ENCODE data around the gene C11orf21.

Gene C11orf21

DNA sequence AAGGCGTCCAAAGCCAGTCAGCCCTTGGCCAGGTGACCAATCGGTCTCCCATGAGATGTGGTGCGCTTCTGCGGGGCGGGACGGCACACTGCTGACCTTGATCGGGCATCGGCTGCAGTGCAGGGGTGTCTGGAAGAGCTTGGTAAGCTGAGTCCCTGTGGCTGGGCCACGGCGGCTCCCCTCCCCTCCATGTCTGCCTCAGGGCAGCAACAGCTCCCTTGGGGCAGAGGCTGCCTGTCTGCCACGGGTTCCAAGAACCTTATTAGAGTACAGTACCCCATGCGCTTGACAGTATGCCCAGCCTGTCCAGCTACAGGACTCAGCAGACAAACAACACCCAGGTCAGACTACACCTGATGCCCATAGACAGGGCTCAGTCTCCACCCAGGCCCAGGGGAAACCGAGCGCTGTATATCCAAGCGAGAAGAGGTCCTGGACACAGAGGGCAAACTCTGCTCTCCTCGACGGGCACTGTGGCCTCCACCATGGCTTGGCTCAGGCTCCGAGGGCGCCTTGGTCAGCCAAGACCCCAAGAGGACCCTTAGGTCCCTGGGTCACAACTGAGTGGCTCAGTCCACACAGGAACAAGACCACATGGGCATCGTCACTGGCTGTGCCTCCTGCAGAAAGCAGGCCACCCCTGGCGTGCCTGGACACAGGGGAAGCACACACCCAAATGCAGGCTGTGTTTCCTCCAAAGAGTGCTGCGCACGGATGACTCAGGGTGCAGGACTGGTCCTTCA, 19.0 kb upstream of the C11orf21 start:
- DNase-seq = no peak

DNA sequence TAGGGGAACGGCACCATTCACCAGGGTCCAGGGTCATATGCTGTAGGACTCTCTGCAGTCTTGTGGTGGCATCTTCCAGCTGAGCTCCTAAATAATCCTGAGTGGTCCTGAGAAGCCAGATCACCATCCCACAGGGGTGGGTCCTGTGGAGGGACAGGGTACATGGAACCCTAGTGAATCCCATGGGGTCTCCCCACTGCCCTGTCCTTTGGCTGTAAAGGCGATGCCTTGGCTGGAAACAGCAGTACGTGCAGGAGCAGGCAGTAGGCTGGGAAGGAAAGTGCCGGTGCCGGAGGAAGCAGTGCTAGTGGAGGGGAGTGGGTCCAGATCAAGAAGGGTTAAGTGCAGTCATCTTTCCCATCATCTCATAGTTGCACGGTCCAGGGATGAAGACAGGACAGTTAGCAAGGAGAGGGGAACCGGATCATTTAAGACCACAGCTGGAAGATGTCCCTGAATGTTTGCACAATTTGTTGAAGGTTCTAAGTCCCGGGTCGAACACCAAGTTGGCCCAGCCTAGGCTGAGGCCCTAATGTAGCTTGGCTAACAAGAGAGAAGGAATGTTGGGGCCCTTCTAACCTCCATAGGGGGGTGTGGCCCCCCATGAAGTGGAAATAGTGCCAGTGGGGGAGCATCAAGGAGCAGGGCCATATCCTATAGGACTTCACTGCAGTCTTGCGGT, 18.2 kb upstream of the C11orf21 start:
- no peak for DNase-seq

DNA sequence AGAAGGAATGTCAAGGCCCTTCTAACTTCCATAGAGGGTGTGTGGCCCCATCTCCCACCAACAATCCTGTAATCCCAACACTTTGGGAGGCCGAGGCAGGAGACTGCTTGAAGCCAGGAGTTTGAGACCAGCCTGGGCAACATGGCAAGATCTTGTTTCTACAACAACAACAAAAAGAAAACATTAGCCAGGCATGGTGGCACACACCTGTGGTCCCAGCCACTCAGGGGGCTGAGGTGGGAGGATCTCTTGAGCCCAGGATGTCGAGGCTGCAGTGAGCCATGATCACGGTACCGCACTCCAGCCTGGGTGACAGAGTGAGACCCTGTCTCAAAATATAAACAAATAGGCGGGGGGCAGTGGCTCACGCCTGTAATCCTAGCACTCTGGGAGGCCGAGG, 17.0 kb upstream of the C11orf21 start:
- no peak for DNase-seq

DNA sequence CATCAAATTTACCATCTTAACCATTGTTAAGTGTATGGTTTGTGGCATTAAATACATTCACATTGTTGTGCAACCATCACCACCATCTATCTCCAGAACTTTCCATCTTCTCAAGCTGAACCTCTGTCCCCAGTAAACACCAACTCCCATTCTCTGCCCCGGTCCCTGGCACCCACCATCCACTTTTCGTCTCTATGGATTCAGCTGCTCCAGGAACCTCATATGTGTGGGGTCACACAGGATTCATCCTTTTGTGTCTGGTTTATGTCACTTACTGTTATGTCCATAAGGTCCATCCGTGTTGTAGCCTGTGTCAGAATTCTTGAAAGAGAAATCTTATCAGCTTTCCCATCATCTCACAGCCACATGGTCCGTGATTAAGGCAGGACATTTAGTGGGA, 16.4 kb upstream of the C11orf21 start:
- DNase-seq = no peak

DNA sequence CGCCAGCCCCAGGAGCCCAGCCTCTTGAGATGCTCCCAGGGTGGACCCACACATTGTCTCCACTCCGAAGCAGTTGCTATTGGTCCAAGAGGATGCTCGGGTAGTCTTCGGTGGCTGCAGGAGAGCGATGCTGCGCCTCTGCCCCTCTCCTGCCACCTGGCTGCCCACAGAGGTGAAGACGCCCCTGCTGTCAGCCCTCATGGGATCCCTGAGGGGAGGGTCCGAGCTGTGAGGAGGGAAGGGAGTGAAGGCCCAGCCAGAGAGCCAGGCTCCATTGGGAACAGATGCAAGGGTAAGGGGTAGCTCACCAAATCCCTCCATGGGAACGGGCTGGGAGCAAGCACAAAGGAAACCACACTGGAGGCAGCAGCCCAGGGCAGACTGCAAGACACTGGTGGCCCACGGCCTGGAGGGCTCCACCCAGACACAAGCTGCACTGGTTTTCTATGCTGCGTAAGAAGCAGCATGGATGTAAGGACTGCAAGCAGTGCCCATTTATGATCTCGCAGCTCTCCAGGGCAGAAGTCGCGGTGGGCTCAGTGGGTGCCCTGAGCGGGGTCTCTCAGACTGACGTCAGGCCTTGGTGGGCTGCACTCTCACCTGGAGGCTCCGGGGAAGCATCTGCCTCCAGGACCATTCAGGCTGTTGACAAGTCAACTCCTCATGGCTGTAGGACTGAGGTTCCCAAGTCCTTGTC, 15.8 kb upstream of the C11orf21 start:
- no peak for DNase-seq

DNA sequence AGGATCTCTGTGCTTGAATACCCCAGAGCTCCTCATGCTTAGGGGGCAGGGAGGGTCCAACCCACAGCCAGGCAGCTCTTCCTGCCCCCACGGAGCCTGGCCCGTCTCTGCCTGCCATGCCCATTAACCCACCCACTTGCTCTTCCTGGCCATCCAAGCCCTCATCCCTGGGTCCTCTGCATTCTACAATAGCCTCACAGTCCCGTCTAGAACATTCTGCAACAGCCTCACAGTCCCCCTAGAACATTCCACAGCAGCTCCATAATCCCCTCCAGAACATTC, 15.2 kb upstream of the C11orf21 start:
- no peak for DNase-seq

DNA sequence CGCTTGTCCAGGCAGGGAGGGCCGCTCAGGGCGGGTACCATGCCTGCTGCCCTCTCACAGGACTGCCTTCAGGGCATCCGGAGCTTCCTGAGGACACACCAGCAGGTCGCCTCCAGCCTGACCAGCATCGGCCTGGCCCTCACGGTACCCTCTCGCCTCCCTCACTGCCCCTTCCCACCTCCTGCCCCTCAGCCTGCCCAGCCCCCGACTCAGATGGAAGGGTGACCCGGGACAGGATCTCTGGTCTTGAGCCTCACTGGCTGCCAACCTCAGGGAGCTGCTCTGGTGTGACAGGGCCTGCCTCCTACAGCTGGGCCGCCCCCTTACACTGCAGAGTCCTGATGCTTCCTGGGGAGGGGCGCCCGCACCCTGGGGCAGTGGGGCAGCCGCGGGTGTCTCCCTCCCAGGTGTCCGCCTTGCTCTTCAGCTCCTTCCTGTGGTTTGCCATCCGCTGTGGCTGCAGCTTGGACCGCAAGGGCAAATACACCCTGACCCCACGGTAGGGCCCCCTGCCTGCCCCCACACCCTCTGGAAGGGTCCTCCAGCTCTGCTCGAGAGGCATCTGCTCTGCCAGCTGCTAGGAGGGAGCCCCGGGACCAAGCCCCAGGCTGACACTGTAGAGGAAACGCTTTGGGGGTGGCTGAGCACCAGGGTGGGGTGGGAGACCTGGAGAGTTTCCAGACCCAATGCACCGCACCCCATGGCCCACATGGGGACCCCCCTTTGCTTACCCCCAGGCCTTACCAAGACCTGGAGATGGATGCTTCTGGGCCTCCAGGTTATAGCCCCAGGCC, 14.6 kb upstream of the C11orf21 start:
- DNase-seq = no peak

DNA sequence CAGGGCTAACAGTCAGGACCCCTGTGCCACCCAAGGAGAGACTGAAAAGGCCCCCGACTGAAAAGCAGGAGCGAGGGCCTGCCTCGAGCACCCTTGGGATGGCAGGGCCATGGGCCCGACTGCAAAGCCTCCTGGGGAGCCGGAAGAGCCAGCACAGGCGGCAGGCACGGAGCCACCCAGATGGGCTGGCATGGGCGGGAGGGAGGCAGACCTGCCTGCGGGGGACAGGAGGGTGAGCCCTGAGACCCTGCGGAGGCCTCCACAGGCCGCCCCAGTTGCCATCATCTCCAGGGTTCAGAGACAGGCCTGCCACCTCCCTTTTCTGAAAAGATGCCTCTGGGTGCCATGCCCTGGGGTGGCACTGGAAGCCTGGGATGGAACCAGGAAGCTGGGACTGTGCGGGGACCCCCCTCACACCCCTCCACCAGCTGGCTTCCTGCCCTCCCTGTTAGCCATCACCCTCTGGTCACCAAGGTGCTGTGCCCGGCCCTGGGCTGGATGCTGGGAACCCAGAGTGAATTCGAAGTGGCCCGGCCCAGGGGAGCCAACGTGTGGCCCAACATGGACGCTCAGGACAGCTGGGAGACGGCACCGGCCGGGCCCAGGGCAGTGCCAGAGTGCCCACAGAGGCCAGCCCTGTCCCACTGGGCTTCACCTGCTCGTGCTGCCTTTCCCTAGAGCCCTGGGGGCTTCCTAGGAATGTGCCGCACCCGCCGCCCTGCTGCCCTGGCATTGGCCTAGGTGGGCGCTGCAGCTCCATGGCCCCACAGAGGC, 13.9 kb upstream of the C11orf21 start:
- no peak for DNase-seq

DNA sequence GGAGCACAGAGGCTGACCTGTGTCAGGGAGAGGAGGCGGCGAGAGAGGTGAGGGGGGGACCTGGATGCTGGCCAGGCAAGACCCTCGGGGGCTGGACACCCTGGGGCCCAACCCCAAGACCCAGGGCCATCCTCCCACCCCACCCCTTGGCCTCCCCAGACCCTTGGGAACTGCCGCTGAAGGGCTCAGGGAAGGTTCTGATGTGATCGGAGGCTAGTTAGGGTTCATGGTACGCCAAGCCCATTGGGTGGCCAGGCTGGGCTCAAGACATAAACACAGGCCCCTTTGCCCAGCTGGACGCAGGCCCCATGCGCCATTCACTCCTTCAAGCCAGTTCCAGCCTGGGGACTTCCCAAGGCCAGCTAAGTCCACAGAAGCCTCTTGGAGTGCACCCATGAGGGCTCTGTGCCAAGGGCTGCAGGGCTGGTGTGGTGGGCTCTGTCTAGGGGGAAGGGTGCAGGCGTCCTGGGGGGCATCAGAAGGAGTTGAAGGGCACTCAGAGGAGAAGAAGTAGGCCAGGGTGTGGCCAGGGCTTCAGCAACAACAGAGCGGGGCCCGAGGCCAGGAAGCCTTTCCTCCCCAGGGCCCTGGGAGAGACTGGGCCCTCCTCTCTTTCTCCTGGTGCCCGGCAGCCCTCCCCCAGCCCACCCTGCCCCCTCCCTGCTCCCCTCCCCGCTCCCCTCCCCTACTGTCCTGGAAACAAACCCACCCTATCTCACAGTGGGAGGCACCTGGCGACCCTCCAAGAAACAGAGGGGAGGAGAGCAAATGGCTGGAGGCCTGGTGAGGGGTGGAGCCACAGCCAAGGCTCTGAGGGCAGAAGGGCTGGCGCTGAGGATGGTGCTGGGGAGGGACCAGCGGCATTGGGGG, 13.0 kb upstream of the C11orf21 start:
- no peak for DNase-seq

DNA sequence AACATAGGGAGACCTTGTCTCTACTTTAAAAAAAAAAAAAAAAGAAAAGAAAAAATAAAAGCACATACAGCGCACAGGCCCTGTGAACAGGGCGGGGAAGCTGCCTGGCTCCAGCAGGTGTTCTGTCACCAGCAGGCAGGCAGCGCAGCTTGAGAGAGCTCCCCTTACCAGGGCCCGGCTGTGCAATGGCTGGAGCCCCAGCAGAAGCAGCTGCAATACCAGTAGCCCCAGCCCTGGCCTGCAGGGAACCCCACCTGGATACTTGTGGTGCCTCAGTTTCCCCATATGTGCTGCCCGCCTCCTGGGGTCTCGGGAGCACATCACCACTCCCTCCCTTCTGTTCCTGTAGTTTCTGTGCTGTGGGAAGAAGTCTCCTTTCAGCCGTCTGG, 12.4 kb upstream of the C11orf21 start:
- no peak for DNase-seq

DNA sequence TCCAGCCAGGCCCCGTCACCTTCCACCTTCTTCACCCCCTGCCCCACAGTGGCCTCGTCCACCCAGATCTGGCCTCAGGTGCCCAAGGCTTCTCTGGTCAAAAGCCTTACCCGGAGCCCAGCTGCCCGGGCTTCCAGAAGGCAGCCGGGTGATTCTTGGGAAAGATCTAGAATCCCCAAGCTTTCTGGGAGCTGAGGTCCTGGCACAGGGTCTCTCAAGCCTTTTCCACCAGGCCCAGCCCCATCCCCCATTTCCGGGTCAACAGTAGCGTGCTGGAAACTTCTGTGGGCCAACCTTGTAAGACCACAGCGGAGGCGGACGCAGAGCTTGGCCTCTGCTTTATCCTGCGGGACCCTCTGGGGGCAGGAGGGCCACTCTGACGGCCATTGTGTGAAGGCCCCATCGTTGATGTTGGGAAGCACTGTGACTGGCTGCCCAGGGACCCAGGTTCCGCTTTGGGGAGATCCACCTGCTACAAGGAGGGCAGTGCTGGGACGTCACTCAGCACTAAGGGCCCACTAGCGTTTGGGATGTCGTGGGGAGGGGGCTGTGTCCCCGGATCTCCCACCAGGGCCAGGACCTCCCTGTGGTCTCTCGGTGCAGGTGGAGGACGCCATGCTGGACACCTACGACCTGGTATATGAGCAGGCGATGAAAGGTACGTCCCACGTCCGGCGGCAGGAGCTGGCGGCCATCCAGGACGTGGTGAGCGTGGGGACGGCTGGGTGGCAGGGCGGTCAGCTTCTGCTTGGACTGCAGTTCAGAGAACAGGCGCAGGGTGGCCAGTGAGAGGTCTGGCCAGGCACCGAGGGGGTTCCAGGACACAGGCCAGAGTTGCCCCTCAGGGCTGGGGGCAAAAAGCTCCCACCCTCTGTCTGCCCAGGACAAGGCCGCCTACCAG, 11.6 kb upstream of the C11orf21 start:
- no peak for DNase-seq

DNA sequence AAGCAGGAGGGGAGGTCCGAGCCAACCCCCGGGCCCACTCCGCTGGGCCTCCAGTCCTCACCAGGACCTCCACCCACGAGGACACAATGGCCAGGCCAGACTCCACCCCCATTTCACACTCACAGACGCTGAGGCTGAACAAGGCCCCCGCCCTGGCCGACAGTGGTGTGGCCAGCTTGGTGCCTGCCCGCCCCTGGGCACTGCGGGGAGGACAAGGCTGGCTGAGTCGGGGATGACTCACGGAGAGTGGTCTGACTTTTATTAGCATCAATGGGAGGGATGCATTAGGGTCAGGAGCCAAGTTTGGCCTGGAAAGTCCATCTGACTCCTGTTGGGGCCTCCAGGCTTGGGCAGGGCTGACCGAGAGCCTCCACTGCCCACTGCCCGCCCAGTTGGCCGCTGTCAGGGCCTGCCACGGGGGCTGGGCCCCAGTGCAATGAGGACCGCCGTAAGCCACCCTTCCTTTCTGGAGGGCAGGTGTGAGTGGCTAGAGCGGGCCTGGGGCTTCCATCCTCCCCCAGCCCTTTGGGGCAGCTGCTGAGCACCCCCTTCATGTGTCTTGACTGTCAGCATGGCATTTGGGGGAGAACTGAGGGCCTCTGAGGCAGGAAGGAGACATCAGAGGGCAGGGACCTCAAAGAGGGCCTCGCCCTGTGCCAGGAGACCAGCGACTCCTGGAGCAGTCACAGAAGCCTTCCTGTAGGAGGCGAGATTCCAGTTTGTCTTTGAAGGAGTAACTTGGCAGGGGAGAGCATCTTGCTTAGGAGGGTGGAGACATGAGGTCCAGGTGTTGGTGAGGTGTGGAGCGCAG, 10.7 kb upstream of the C11orf21 start:
- no peak for DNase-seq

DNA sequence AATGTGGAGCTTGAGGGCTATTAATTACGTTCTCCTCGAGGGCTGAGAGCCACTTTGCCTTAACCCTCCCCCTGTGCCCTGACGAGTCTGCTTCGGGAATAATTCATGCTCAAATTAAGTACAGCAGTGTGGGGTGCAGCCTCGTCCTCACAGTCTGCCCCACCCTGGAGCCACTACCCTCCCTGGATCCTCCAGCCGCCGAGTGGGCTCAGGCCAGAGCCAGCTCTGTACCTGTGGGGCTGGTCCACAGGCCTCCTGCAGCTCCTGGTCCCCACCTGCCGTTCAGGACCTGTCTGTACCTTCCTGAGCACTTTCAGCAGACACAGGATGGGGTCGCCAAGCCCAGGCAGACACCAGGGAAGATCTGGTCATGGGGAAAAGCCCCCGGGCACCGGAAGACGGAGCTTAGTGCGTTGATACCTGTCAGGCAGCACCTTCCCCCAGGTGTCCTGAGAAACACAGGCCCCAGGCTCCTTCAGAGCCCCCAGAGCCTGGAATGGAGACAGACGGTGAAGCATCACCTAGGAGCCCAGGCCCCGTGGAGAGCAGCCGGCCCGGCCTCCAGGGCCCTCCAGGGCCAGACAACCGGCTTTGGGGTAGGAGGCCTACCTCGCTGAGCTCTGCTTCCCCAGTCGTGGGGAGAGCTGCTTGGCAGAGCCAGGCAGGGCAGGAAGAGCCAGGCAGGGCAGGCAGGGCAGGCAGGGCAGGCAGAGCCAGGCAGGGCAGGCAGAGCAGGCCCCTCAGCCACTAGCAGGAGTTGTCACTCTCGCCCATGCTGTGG, 9.8 kb upstream of the C11orf21 start:
- no peak for DNase-seq

DNA sequence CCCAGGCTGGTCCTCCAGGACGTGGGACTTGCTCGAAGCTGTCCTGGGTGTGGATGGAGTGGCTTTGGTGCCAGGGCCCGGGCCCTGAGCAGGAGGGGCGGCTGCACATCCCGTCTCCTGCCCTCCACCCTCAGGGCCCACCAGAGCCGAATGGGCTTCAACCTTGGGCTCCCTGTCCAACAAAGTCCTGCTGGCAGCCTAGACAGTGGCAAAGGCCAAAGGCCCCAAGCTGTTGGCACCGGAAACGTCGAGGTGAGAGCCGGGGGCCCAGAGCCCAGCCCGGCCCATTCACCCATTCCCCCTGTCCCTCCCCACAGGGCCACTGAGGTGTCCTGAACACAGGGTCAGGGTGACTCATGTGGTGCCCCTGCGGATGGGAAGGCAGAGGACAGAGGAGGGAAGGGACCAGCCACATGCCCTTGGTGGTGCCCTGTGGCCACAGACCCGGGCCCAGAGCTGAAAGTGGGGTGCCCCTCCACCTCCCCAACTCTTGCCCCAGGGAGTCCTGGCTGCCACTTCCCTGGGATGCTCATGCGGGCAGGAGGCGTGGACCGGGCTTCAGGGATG, 9.2 kb upstream of the C11orf21 start:
- DNase-seq = no peak

DNA sequence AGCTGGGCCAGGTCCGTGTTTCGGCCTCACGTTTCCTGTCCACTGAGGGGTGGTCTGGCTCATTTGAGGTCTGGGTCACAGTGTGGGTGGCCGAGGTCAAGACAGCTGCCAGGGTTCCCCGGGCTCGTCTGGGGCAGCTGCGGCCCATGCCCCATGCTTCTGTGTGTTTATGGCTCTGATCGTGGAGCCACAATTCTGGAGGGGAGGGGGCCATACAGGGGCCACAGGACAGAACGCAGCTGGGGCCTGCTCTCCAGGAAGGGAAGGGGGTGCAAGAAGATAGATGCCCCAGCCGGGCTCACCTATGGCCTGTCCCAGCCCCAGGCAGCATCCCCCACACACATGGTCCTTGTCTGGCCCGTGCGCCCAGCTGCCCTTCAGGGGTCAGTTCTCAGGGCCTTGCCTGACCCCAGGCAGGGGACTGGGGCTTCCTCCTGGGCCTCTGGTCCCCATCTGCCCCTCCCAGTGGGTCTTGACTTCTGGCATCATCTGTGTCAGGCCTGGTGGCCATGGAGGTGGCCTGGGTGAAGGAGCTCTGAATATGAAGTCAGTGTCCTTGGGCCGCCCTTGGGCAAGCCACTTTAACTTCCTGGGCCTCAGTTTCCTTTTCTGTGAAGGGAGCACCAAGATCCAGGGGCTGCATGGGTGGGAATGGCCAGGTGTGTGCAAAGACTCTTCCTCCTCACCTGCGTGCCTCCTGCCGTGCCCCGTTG, 8.5 kb upstream of the C11orf21 start:
- DNase-seq = no peak

DNA sequence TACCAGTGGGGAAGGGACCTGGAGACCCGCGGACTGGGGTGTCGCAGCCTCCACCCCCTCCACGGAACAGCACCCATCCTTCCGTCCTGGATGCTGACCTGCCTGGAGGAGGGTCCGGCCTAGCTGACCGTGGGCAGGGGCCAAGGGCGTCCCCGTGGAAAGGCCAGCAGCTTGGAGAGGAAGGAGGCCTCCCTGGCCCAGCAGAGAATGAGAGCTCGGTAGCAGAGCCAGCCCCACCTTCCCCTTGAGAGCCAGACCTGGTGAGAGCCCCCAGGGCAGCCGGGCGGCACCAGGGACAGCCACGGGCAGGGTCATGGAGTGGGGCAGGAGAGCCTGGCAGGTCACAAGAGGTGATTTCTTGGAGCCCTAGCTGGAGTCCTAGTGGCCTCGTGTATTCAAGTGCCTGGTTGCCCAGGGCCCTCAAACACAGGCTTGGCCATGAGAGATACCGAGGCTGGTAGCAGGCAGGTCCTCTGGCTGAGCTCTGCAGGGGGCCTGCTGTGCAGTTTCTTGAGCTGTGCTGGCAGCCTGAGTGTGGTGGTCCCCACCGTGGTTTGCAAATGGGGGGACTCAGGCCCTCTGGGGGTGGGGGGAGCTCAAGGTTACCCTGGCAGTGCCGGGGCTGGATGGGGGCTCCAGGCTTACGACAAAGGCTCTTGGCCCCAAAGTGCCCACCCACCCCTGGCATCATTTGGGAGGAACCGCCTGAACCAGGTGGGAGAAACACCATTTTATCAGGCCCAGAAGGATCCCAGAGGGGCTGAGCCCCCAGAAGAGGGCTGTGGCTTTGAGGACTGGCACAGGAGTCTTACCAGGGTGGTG, 7.7 kb upstream of the C11orf21 start:
- DNase-seq = no peak

DNA sequence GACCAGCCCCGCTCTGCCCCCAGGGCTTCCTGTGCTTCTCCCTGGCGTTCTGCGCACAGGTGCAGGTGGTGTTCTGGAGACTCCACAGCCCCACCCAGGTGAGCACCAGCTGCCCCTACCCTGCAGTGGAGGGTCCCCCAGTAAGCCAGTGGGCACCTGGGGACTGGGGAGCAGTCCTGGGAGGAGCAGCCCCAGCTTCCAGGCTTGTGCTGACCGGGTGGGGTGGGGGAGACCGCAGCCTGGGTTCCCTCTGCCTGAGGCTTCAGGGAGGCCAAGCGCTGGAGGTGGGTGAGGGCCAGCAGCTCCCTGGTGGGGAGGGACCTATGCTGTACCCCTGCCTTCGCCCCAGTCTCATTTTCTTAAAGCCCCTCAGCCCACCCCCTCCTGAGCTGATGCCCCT, 7.0 kb upstream of the C11orf21 start:
- DNase-seq = no peak

All from DMS153 (cell line).